NAMALWA (cell line): ENCODE data around the gene RAPGEF4.
A peak's percentile ranks its signal among the peaks of the same experiment; 100 is the strongest.
"Not testable (repeated sequence)": the region's sequence is repeated elsewhere in the genome, so short reads cannot be mapped to it uniquely, and the experiment has no call there.

ENCODE experiments used
- DNase-seq: peaks from one replicate; pipeline ENCODE4 v3.0.0-alpha.2; 2015; ENCODE audit warnings: low spot score

Gene RAPGEF4

GRCh38 chr2:172774302-172774701 is 38.7 kb downstream of the RAPGEF4 start:
- DNase-seq, result no peak

- DNase-seq, result no peak
Observed at GRCh38 chr2:172775319-172775718, 39.7 kb downstream of the RAPGEF4 start.

DNA sequence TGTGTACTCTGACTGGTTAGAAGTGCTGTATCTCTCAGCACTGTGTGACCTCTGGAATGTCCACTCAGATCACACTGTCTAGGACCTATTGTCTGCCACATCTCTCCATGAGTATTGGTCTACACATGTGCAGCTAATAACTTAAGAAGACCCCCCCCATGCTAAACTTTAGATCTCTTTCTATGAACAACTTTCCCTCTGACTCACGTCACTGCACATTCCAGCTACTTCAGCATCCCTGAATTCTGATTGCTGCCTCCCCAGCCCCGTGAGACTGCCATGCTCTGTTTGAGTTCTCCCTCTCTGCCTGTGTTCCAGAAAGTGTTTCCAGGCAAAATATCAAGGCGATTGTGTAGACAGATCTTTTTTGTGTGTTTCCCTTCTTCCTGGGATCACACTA is 41.8 kb downstream of the RAPGEF4 start:
- DNase-seq, result no peak

- DNase-seq, result no peak
Observed at GRCh38 chr2:172782506-172783164, 47.0 kb downstream of the RAPGEF4 start.

DNA sequence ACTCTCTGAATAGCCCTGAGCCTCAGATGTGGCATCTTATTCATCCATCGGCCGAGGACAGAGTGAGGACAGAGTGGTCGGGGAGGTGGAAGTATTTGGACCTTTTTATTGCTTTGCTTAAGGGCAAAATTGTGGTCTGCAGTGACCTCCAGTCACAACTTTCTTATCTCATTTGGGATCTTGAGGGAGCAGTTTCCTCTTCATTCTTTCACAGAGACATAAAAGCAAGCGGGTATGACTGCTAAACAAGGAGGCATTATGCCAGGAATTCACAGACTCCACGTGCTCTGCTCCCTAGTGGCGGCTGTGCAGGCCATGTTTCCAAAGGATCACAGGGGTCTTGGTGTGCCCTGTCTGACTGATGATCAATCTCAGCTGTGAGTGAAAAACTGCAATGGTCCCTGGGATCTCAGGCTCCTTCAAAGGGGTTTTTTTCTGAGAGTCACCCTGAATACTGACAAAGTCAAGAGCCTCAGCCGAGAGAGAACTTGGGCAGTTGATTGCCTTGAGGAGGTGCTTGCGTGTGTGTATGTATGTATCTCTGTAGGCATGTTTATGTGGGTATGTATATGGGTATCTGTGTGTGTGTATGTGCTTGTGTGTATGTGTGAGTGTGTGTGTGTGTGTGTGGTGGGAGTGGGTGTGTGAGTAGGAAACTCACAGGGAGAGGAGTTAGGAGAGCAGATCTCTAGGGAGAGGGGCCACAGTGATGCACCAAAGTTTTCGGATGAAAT is 47.7 kb downstream of the RAPGEF4 start:
- no peak for DNase-seq

DNA sequence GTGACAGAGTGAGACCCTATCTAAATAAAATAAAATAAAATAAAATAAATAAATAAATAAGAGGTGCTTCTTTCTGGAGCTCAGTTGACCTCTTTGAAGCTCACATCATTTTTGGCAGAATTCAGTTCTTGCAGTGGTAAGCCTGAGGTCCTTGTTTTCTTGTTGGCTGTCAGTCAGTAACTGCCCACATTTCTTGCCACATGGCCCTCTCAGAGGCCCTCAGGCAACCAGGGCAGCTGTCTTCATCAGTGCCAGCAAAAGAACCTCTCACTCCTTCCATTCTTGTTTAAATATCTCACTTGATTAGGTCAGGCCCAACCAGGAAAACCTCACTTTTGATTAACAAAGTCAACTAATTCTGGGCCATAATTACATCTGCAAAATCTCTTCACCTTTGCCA is 53.2 kb downstream of the RAPGEF4 start:
- no peak for DNase-seq

GRCh38 chr2:172790404-172790803 is 54.8 kb downstream of the RAPGEF4 start:
- no peak for DNase-seq

DNA sequence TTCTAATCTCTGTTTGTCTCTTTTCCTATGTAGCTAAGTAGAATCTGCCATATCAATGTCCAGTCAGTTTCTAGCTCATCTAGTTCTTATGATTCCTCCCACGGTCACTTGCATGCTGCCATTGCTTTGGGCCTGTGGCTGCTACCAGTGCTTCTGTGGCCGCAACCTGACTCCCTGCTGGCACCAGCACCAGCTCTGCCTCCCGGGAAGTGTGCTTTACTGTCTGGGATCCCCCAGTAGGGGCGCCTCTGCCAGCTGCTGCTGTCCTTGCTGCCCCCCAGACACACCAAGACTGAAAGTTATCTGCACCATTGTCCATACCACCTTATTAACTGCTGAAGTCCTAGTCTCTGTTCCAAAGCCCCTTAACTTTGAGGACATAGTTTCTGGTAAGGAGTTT is 56.3 kb downstream of the RAPGEF4 start:
- DNase-seq, result no peak

GRCh38 chr2:172792711-172793110 is 57.1 kb downstream of the RAPGEF4 start:
- DNase-seq, result no peak

DNA sequence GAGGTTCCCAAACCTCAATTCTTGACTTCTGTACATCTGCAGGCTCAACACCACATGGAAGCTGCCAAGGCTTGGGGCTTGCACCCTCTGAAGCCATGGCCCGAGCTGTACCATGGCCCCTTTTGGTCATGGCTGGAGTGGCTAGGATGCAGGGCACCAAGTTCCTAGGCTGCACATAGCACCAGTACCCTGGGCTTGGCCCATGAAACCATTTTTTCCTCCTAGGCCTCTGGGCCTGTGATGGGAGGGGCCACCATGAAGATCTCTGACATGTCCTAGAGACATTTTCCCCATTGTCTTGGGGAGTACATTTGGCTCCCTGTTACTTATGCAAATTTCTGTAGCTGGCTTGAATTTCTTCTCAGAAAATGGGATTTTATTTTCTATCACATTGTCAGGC is 67.7 kb downstream of the RAPGEF4 start:
- not testable (repeated sequence) for DNase-seq

DNA sequence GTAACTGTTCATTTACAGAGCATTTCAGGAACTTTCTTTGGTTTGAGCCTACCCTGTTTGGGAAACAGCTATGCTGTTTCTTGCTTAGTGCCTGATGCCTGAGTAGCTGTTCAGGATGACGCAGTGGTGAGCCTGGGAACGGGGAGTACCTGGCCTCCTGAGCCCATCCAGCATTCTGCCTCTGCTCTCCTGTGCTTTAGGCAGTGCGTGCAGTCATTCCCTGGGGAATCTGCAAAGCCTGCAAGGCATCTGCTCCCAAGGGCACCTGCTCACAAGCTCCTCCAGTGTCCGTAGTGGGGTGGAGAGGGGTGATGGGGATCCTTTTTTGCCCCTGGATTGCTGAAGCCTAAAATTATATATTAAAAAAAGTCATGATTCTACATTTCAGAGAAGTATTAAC is 68.8 kb downstream of the RAPGEF4 start:
- no peak for DNase-seq

- DNase-seq, result peak; percentile 68
Observed at GRCh38 chr2:172806493-172806892, 70.8 kb downstream of the RAPGEF4 start.

GRCh38 chr2:172806996-172807395 is 71.4 kb downstream of the RAPGEF4 start:
- DNase-seq, result no peak

GRCh38 chr2:172808156-172808555 is 72.5 kb downstream of the RAPGEF4 start:
- no peak for DNase-seq

- DNase-seq, result peak; percentile 73
Observed at GRCh38 chr2:172811027-172811426, 75.4 kb downstream of the RAPGEF4 start.

DNA sequence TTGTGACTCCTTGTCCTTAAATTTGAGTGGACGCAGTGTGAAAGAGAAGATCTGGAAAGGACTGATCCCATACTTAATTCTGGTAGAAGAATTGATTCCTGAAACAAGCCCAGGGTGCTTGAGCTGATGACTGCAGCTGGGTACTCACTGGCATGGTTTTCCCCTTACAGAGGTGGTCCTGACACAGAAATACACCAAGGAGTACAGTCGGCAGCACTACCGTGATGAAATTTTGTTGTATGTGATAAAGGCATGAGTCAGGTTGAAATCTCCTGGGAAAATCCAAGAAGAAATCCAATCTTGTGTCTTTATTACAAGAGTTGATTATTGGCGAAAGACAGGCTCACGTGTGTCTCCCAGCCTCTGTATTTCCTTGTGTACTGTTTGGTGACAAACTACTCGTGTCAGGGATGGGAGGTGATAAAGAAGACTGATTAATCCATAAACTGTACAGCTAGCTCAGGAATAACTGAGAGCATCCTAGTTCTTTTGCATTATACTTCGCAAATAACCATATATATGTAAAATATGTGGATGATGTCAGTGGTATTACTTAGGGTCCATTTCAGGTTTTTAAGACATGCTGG is 76.6 kb downstream of the RAPGEF4 start:
- DNase-seq, result no peak

GRCh38 chr2:172813314-172813888 is 77.8 kb downstream of the RAPGEF4 start:
- DNase-seq, result peak; percentile 30

DNA sequence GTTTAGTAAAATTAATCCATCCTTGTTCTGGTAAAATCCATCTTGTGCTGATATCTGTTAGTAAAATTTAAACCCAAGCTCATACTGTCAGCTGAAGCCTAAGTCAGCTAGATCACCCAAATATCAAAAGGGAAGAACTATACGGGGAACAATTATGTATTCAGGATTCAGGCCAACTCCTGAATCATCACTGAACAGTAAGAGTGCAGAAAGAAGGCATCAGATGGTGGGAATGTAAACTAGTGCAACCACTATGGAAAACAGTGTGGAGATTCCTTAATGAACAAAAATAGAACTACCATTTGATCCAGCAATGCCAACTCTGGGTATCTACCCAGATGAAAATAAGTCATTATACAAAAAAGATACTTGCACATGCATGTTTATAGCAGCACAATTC is 81.8 kb downstream of the RAPGEF4 start:
- no peak for DNase-seq

DNA sequence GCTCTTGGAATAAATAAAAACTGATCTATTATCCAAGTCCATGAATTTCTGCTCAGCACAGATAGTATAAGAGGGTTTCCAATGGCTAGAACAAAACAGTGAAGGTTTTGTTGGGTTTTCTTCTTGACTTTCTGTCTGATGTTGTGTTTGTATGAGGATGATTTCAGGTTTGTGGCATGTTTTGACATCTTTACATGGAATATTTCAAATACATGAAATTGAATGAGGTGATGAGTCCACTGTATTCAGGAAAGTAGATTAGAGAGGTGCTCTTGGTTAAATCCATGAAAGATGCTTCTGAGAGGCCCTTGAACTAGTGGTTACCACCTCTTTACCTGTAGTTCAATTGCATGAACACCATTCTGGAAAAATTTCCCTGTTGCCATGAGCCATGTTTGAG is 84.3 kb downstream of the RAPGEF4 start:
- DNase-seq, result no peak

DNA sequence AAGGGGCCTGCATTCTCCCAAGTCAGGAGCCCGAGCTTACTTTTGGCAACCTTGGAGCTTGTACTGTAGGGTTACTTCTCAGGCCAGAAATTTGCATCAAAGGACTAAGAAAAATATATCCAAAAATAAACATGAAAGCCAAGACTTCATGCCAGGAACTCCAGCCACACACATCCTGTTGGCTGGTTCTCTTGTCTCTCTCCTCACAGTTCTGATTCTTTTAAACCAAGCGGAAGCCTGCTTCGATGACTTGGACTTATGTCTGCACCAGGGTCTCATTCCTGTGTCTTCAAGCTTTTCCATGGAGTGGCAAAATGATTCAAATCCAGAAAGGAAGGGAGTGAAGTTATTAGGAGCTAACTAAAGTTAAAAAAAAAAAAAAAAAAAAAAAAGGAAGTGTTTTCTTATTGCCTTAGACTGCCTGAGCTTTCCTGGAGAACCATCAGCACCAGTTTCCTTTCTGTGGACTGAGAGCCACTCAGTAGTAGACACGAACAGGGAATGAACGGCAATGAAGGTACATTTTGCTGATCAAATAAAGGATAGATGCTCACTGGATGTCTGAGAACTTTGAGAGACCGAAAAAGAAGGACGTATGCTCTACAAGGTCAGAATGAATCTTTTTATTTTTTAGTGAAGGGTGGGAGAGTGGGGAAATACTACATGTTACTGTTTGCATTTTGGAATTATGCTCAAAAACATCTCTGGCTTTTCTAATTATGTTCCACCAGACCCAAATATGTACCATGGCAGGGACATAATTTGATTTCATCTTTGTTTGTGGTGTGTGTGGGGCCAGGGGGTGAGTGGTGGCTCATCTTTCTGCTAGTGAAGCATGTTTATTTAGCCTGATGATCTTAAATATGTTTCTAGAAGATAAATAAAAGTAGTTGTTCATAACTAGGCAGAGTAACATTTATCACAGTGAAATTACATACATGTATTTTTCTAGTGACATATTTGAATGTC is 86.0 kb downstream of the RAPGEF4 start:
- no peak for DNase-seq

DNA sequence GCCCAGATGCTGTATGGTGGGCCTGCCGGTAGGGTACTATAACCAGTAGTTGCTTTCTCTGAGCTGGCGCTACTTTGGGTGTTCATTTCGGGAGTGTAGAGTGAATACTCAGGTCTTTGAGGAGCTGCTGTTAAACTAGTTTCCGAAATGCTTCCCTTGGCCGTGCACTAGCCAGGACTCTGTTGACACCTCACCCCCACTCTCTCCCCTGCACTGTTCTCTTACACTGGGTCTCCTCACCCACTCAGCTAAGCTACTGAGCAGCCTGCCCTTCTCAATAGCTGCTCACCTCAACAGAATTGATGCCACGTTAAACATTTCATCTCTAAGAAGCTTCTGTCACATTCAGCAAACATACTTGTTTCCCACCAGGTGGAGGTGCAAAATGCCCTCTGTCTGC is 86.9 kb downstream of the RAPGEF4 start:
- DNase-seq, result no peak
